Measurements from ENCODE around the gene PID1.

Gene PID1

DNA sequence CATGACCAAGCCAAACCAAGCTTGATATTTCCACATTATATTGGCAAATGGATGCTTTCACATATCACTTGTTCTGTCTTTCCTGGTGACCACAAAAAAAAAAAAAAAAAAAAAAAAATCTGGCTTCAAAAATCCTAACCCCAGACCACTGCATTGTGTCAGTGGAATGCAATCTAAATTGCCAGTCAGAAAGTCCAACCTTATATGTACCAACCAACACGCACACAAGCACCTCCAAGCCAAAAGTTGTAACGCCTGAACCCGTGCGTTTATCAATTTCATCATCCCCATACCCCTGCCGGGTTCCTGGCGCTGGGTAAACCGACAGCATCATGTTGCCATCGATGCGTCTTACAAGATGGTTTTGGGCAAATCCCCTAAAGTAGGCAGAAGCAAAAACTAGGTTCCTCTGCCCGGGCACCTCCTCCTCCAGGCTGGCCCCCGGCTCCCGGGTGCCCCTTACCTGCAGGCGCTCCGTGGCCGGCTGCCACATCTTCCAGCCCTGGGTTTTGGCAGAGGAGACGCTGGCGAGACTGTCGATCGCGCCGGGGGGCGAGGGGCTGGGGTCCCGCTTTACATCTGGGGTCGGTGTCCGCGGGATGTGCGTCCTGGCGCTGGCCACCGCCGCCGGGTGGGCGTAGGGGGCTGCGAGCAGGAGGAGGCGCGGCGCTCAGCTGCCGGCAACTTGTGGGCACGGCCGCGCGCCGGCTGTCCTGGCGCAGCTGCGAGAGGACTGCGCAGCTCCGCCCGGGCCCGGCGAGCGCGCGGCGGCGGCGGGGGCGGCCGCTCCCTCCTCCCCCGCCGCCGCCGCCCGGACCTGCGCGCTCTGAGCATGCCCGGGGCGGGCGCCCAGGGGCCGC lies at the start of gene PID1:
PID1 (minus strand) TSS at position 737 of the 860 bp plus-strand sequence; CDS start at position 493, 244 bp downstream.
- DNase-seq (ENCODE audit: low spot score) = peak; percentile 91

DNA sequence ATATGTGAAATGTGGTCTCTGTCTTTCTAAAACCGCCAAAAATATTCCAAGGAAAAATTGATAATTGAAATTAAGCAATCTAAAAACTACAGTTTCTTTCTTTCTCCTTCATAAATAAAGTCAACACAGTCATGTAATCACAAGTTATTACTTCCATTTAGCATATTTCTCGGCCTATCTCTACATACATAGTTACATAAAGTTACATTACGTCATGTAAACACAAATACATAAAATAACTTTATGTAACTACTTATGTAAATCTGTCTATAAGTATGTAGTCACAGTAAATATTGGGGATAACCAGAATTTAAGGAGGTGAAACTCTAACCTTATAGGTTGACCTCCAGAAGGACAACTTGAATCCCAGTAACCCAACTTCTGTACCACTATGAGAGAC lies 48.5 kb upstream of the PID1 start:
- no peak for DNase-seq (ENCODE audit: low spot score)

DNA sequence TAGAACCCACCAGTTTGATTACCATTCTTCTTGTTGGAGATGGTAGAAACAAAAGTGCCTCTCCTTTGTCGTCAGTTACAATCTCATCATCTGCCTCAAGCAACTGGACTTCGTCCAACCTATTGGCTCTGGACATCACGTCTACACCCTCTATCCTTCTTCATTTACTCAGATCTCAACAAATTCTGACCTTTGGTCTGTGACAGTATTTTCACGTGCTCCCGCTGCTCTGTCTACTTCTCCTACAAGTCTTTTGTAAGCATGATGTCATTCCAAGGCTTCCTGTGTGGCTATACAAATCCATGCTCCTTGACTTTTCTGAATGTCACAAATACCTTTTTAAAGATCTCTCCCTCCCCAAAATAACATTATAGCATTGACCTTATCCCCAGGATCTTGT lies 43.0 kb upstream of the PID1 start:
- no peak for DNase-seq (ENCODE audit: low spot score)

DNA sequence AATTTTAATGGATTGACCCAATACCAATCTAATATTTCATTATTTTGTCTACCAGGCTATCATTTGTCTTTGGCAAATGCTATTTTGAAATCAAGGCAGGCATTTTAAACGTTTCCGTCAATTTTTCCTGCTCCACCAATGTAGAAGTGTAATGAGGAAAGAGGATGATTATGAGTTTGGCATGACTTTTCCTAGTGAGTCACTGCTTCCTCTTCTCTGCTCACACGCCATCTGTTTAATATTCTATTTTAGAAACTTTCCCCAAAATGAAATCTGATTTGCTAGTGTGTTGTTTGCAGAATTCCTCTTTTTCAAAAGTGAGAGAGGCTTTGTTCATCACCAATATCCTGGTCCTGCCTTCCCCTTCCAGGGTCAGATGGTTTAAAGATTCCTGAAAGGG lies 42.5 kb upstream of the PID1 start:
- DNase-seq (ENCODE audit: low spot score) = peak; percentile 66

GRCh38 chr2:229301237-229301636 lies 30.1 kb upstream of the PID1 start:
- DNase-seq (ENCODE audit: low spot score) = no peak

- peak; percentile 37 for DNase-seq (ENCODE audit: low spot score)
Measured at GRCh38 chr2:229300790-229301189, 29.7 kb upstream of the PID1 start.

DNA sequence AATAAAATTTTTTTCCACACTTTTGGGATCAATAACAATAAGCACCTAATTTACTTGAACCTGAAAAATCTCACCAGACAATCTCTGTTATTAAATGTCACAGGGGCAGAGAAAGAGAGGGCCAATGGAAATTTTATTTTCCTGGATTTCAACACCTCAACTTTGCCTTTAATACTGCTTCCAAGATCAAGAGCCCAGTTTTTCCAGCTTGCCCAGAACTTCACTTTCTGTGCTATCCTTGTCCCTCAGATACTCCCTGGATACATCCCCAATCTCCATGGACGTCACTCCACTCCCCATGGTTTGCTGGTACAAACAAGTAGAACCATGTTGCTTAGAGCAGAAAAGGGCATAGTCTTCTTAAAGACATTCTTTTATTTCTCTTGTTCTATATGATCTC lies 29.3 kb upstream of the PID1 start:
- DNase-seq (ENCODE audit: low spot score) = no peak

GRCh38 chr2:229297247-229297646 lies 26.2 kb upstream of the PID1 start:
- peak; percentile 27 for DNase-seq (ENCODE audit: low spot score)

- DNase-seq (ENCODE audit: low spot score) = no peak
Measured at GRCh38 chr2:229296536-229296935, 25.4 kb upstream of the PID1 start.

- no peak for DNase-seq (ENCODE audit: low spot score)
Measured at GRCh38 chr2:229296016-229296415, 24.9 kb upstream of the PID1 start.

DNA sequence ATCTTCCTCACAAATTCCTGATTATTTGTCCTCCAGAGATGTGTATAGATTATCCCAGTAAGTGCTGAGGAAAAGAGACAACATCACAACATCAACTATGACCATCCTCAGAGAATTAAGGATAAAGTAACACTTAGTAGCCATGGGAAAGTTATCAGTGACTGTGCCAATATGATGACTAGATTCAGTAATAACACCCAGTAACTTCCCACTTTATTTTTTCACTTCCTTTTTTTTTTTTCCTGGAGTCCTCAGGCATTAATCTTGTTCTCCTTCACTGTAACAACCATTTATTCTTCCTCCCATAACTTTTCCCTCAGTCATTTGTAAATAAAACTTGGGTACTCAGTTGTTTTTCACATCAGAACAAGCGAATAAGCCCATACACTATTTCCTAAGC lies 16.7 kb upstream of the PID1 start:
- no peak for DNase-seq (ENCODE audit: low spot score)

GRCh38 chr2:229282758-229283546 lies 11.9 kb upstream of the PID1 start:
- peak; percentile 89 for DNase-seq (ENCODE audit: low spot score)

DNA sequence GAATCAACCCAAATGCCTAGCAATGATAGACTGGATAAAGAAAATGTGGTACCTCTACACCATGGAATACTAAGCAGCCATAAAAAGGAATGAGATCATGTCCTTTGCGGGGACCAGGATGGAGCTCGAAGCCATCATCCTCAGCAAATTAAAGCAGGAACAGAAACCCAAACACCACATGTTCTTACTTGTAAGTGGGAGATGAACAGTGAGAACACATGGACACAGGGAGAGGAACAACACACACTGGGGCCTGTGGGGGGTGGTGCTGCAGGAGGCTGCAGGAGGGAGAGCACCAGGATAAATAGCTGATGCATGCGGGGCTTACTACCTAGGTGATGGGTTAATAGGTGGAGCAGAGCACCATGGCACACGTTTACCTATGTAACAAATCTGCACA lies 8.4 kb upstream of the PID1 start:
- no peak for DNase-seq (ENCODE audit: low spot score)

GRCh38 chr2:229275506-229275905 lies 4.4 kb upstream of the PID1 start:
- DNase-seq (ENCODE audit: low spot score) = no peak

- peak; percentile 79 for DNase-seq (ENCODE audit: low spot score)
Measured at GRCh38 chr2:229273723-229274338, 2.7 kb upstream of the PID1 start.

DNA sequence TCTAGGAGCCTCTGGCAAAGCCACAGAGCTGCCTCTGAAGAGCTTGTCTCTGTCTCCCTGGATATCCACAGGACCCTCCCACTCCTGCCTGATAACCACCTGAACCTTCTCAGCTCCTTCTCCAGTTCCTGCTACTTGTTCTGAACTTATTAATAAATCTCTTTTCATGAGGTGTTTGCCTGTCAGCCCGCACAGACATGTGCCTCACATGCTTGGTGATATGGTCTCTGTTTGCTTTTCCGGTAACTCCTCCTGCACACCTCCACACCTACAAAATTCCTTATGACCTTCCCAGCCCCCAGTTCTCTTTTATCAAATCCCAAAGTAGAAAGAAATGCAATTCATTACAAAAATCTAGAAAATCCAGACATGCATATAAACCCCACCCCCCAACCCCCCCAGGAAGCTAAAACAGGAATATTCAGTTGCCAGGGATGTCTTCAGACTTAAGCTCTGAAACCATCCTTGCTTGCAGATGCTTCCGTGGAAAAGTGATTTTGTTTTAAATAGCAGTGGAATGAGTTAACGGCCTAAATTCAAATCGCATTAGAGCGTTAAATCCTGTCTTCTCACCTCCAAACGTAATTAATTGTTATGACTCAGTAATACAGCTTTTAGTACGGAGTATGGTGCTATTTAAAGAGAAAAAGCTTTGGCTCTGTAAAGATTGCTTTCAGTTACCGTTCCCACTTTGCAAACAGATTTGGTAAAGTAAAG lies 2.1 kb upstream of the PID1 start:
- no peak for DNase-seq (ENCODE audit: low spot score)

GRCh38 chr2:229269941-229270340 lies 1.1 kb downstream of the PID1 start:
- no peak for DNase-seq (ENCODE audit: low spot score)

DNA sequence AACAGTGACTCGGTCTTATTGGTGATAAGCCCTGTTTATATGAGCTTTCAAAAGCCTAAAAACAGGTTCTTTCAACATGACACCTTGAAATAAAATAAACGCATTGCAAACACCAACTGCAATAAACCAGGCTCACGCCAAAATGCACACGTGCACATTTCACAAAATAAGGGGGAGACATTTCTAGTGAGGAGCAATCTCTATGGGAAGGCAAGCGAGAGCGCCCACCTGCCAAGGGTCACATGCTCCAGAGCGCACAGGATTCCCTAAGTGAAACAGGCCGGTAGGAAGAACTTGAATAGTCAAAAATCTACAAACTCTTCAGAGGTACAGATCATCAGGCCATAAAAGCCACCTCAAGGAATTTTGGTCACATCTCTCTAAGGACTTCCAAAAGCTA lies 1.9 kb downstream of the PID1 start:
- no peak for DNase-seq (ENCODE audit: low spot score)

- peak; percentile 31 for DNase-seq (ENCODE audit: low spot score)
Measured at GRCh38 chr2:229268626-229269025, 2.5 kb downstream of the PID1 start.

DNA sequence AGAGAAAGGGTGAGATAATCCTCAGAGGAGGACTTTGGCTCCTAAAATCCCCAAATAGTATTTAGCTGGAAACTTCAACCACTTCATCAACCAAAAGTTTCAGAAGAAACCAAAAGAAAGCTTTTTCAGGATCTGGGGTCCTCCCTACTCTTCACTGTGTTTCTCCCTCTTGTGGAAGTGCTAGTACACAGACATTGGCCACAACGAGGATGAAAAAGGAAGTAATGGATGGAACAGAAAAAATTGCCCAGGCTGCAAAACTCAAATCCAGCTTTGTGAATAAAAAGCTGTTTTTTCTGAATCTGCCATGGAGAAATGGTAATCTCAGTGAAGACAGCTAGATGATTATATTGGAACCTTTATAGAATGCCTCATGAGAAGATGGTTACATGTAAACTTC lies 4.0 kb downstream of the PID1 start:
- DNase-seq (ENCODE audit: low spot score) = no peak

DNA sequence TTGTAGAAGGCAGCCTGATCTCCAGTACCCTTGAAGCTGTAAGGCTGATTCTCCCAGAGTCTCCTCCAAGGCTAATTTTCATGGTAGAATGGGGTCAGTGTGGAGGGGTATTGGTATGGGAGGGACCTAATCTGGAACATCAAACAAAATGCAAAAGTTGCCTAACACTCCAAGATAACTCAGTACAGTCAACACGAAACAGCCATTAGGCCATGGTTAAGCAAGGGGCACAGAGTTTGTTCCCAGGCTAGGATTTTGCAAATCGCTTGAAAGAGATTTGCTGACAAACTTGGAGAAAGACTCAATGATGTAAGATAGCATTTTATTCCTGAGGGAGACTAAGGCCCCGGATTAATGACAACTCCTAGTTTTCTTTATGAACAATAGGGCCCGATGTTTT lies 5.4 kb downstream of the PID1 start:
- no peak for DNase-seq (ENCODE audit: low spot score)

- DNase-seq (ENCODE audit: low spot score) = no peak
Measured at GRCh38 chr2:229261599-229261998, 9.5 kb downstream of the PID1 start.

Data from AG20443 (cell line).